ENCODE measurements around the gene COL6A5. TPM values are rescaled to one million over a fixed set of nuclear protein-coding genes. Genes with fewer than 3 reads are reported as not detected.

COL6A5 gene
- total RNA-seq, 4 donors from 2014 or later = 0.04 TPM; not detected in 3

- Histone ChIP-seq H3K9me3 (no peaks in the 10 kb centered on the region), H3K27me3 (peaks cover 46% of the 10 kb centered on the region), H3K27ac (no peak overlapping the region), H3K4me3 (no peak overlapping the region), H3K36me3 (no peaks in the 10 kb centered on the region), H3K4me1 (peaks cover 0 to 11% (median 0%) of the 10 kb centered on the region in 3 donors)
- ATAC-seq = no peak
- TF ChIP-seq EP300 (IDR thresholded peaks at IDR 0.05) = no peak
- no peak for TF ChIP-seq POLR2AphosphoS5 (IDR thresholded peaks at IDR 0.05)
- no peak for TF ChIP-seq POLR2A (IDR thresholded peaks at IDR 0.05)
- no peak for TF ChIP-seq CTCF (IDR thresholded peaks at IDR 0.05)
- WGBS, 2 donors (ENCODE audit: low coverage in 1 of 2) = 10 to 57% methylated on average over 1 of the region's 1 CpG
These were observed 169.2 kb downstream of the COL6A5 start for GRCh38 chr3:130514681-130515080.

GRCh38 chr3:130515755-130516154 is 170.3 kb downstream of the COL6A5 start:
- TF ChIP-seq POLR2A (IDR thresholded peaks at IDR 0.05) (no peak), POLR2AphosphoS5 (IDR thresholded peaks at IDR 0.05) (no peak), CTCF (IDR thresholded peaks at IDR 0.05) (no peak), EP300 (IDR thresholded peaks at IDR 0.05) (no peak)
- peaks cover 46% of the 10 kb centered on the region for H3K27me3 ChIP-seq
- H3K27ac ChIP-seq = no peak overlapping the region
- ATAC-seq = no peak
- H3K4me1 ChIP-seq = peaks cover 0 to 11% (median 0%) of the 10 kb centered on the region in 3 donors
- H3K36me3 ChIP-seq = no peaks in the 10 kb centered on the region
- H3K9me3 ChIP-seq = no peaks in the 10 kb centered on the region
- no peak overlapping the region for H3K4me3 ChIP-seq
- WGBS, 2 donors (ENCODE audit: low coverage in 1 of 2) = 78 to 100% methylated on average over 1 to 2 of the region's 2 CpGs

- Histone ChIP-seq H3K4me3 (peak within 1 kb of the TSS in 1 of 2 donors; percentile 25), H3K36me3 (no peaks in the 10 kb centered on the region), H3K27ac (no peak within 1 kb of the TSS), H3K9me3 (no peaks in the 10 kb centered on the region), H3K4me1 (peaks cover 0 to 11% (median 0%) of the 10 kb centered on the region in 3 donors), H3K27me3 (peaks cover 46% of the 10 kb centered on the region)
- TF ChIP-seq EP300 (IDR thresholded peaks at IDR 0.05) (no peak), POLR2AphosphoS5 (IDR thresholded peaks at IDR 0.05) (no peak), POLR2A (IDR thresholded peaks at IDR 0.05) (no peak), CTCF (IDR thresholded peaks at IDR 0.05) (no peak)
- ATAC-seq = no peak
- WGBS, 2 donors (ENCODE audit: low coverage in 1 of 2) = 4 to 7% methylated on average over 5 to 16 of the region's 58 CpGs
These were observed 171.4 kb downstream of the COL6A5 start, which contains the start of gene COL6A6 for GRCh38 chr3:130516645-130517512. Gene COL6A6 (plus strand): TSS chr3:130517177. CDS start chr3:130560365, 43,188 bp downstream.

- H3K9me3 ChIP-seq = no peaks in the 10 kb centered on the region
- H3K4me1 ChIP-seq = peaks cover 0 to 11% (median 0%) of the 10 kb centered on the region in 3 donors
- H3K4me3 ChIP-seq = no peak overlapping the region
- no peak overlapping the region for H3K27ac ChIP-seq
- no peak for TF ChIP-seq POLR2AphosphoS5 (IDR thresholded peaks at IDR 0.05)
- no peak for TF ChIP-seq EP300 (IDR thresholded peaks at IDR 0.05)
- TF ChIP-seq CTCF (IDR thresholded peaks at IDR 0.05) = no peak
- TF ChIP-seq POLR2A (IDR thresholded peaks at IDR 0.05) = no peak
- 17 to 18% methylated on average over 4 to 10 of the region's 11 CpGs for WGBS, 2 donors (ENCODE audit: low coverage in 1 of 2)
- no peak for ATAC-seq
- H3K27me3 ChIP-seq = peaks cover 46% of the 10 kb centered on the region
- no peaks in the 10 kb centered on the region for H3K36me3 ChIP-seq
These were observed 172.1 kb downstream of the COL6A5 start for GRCh38 chr3:130517602-130518001.

GRCh38 chr3:130519754-130520153 is 174.3 kb downstream of the COL6A5 start:
- no peak overlapping the region for H3K4me3 ChIP-seq
- H3K36me3 ChIP-seq = no peaks in the 10 kb centered on the region
- ATAC-seq = no peak
- no peaks in the 10 kb centered on the region for H3K9me3 ChIP-seq
- no peak for TF ChIP-seq POLR2A (IDR thresholded peaks at IDR 0.05)
- TF ChIP-seq POLR2AphosphoS5 (IDR thresholded peaks at IDR 0.05) = no peak
- TF ChIP-seq EP300 (IDR thresholded peaks at IDR 0.05) = no peak
- 76 to 80% methylated on average over 4 of the region's 4 CpGs for WGBS, 2 donors (ENCODE audit: low coverage in 1 of 2)
- H3K27ac ChIP-seq = no peak overlapping the region
- peaks cover 0 to 11% (median 0%) of the 10 kb centered on the region in 3 donors for H3K4me1 ChIP-seq
- peaks cover 41% of the 10 kb centered on the region for H3K27me3 ChIP-seq

Data from gastroesophageal sphincter (tissue), 4 donors.